ENCODE results near the gene GCSAM.
"Not testable (repeated sequence)": the region's sequence is repeated elsewhere in the genome, so short reads cannot be mapped to it uniquely, and the experiment has no call there.

GCSAM gene

GRCh38 chr3:112097378-112097777, 35.7 kb downstream of the GCSAM start:
- DNase-seq, result peak; percentile 78

- peak; percentile 67 for DNase-seq
Observed at GRCh38 chr3:112096176-112096575, 36.9 kb downstream of the GCSAM start.

GRCh38 chr3:112095731-112096130, 37.3 kb downstream of the GCSAM start:
- DNase-seq, result no peak

GRCh38 chr3:112093180-112093522, 39.9 kb downstream of the GCSAM start:
- DNase-seq, result no peak

- DNase-seq, result peak; percentile 58
Observed at GRCh38 chr3:112092496-112093179, 40.4 kb downstream of the GCSAM start.

- DNase-seq, result peak; percentile 87
Observed at GRCh38 chr3:112090887-112091586, 42.0 kb downstream of the GCSAM start.

- no peak for DNase-seq
Observed at GRCh38 chr3:112089956-112090886, 42.8 kb downstream of the GCSAM start.

GRCh38 chr3:112088944-112089343, 44.1 kb downstream of the GCSAM start:
- DNase-seq, result no peak

GRCh38 chr3:112087746-112088145, 45.3 kb downstream of the GCSAM start:
- DNase-seq, result no peak

- peak; percentile 62 for DNase-seq
Observed at GRCh38 chr3:112086875-112087524, 46.0 kb downstream of the GCSAM start.

- peak; percentile 96 for DNase-seq
Observed at GRCh38 chr3:112086076-112086854, 46.8 kb downstream of the GCSAM start, which contains the start of gene C3orf52. Gene C3orf52, plus strand, starts transcription at chr3:112086389. Its CDS starts 19 bp downstream, at chr3:112086408.

GRCh38 chr3:112085735-112086075, 47.3 kb downstream of the GCSAM start:
- DNase-seq, result peak; percentile 55

- peak; percentile 81 for DNase-seq
Observed at GRCh38 chr3:112084980-112085705, 47.9 kb downstream of the GCSAM start.

- no peak for DNase-seq
Observed at GRCh38 chr3:112083239-112083638, 49.8 kb downstream of the GCSAM start.

- DNase-seq, result no peak
Observed at GRCh38 chr3:112078125-112079083, 54.6 kb downstream of the GCSAM start.

- peak; percentile 98 for DNase-seq
Observed at GRCh38 chr3:112074616-112075497, 58.2 kb downstream of the GCSAM start.

- no peak for DNase-seq
Observed at GRCh38 chr3:112074006-112074405, 59.0 kb downstream of the GCSAM start.

- DNase-seq, result not testable (repeated sequence)
Observed at GRCh38 chr3:112072387-112073060, 60.5 kb downstream of the GCSAM start.
